ENCODE data around the gene NTS. TPM values are rescaled to one million over a fixed set of nuclear protein-coding genes. Genes with fewer than 3 reads are reported as not detected.
A peak's percentile ranks its signal among the peaks of the same experiment; 100 is the strongest.

NTS gene
- polyA plus RNA-seq, 4 donors = 0.81 to 180 (median 6.5) TPM

DNA sequence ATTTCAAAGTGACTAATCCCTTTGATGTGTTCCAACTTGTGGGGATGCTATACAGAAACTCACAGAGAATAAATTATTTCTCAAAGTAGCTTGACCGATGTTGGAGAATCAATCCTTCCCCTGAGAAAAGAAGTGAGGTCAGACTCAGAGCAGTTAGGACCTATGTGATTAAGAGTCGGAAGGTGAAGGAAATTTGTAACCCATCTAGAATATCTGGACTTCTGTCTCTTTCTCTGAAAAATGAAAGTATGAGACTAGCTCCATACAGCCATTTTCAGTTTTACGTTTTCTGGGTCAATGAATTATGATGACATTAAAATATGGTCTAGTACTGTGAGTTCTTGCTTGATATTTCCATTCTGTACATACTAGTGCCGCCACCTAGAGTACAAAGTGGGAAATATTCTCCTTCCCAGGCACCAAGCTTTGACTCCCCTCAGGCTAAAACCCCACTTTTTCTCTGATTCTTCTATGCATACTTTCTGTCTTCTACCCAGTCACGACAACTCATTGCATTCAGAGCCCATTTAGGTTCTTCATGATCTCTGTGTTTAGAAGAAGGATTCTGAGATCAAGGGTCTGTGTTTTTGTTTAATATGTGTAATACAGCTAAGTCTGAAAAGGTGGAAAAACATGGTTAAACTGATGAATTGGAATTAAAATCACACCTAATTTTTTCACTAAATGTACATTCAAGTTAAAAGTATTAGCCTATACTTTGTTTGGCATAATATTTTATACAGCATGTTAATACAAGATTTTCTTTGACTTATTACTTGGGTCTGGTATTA is 6.9 kb upstream of the NTS start:
- Histone ChIP-seq H3K27me3 (ENCODE audit: control insufficient read depth in 3 of 3, insufficient read depth in 3 of 3, low read length in 3 of 3) (no peaks in the 10 kb centered on the region), H3K9me3 (ENCODE audit: control insufficient read depth in 2 of 2, insufficient read depth in 1 of 2, low read depth in 1 of 2, low read length in 1 of 2) (no peaks in the 10 kb centered on the region), H3K4me3 (ENCODE audit: low read depth in 1 of 3, low read length in 3 of 3) (no peak overlapping the region), H3K27ac (ENCODE audit: low read depth in 1 of 3, low read length in 2 of 3) (no peak overlapping the region), H3K36me3 (ENCODE audit: control insufficient read depth in 3 of 3, insufficient read depth in 2 of 3, low read depth in 1 of 3, low read length in 3 of 3) (no peaks in the 10 kb centered on the region), H3K4me1 (ENCODE audit: control insufficient read depth in 3 of 3, insufficient read depth in 2 of 3, low read depth in 1 of 3, low read length in 2 of 3) (no peaks in the 10 kb centered on the region)
- FAIRE-seq (no peak), DNase-seq (peak; percentile 66 to 73)
- WGBS, 3 donors = 29 to 37% (median 35%) methylated on average over 5 of the region's 5 CpGs

DNA sequence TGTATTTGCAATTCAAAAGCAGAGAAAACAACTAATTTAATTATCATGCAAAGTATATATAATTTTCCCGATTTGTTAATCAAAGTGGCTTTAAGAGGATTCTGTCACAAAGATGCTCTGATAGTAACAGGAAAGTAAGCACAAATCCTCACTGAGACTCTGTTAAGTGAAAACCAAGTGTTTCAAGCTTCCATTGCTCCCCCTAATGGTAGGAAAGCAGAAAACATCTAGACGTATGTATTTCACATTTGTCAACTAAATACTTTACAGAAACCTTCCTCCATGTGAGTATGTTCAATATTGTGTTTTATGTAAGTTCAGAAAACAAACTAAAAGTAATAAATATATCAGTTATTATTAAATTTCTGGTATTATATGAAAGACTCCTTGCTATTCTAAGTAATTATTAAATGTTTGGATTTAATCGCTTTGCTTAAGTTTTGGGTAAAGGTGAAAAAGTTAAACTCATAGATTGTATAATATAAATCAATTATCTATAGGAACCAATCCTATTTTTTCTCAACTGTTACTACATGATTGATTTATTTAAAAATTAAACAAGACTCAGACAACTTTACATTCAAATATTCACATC is 1.5 kb upstream of the NTS start:
- peak; percentile 65 to 68 for DNase-seq
- WGBS, 3 donors = 32% methylated on average over 3 of the region's 3 CpGs

DNA sequence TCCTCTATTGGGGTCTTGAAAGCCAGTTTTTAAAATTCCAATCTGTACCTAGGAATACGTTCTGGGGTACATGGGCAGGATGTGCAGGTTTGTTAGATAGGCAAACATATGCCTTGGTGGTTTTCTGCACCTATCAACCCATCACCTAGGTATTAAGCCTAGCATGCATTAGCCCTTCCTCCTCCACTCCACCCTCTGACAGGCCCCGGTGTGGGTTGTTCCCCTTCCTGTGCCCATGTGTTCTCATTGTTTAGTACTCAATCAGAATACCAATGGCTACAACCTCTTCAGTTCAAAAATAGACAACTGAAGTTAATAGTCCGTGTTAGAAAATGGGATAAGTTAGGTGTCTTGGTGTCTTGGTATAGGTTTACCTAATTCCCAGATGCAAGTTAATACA is 3.4 kb downstream of the NTS start:
- FAIRE-seq = no peak
- no peaks in the 10 kb centered on the region for H3K36me3 ChIP-seq (ENCODE audit: control insufficient read depth in 3 of 3, insufficient read depth in 2 of 3, low read depth in 1 of 3, low read length in 3 of 3)
- no peaks in the 10 kb centered on the region for H3K4me1 ChIP-seq (ENCODE audit: control insufficient read depth in 3 of 3, insufficient read depth in 2 of 3, low read depth in 1 of 3, low read length in 2 of 3)
- H3K27me3 ChIP-seq (ENCODE audit: control insufficient read depth in 3 of 3, insufficient read depth in 3 of 3, low read length in 3 of 3) = peaks cover 0 to 3% (median 0%) of the 10 kb centered on the region in 3 donors
- no peaks in the 10 kb centered on the region for H3K9me3 ChIP-seq (ENCODE audit: control insufficient read depth in 2 of 2, insufficient read depth in 1 of 2, low read depth in 1 of 2, low read length in 1 of 2)
- no peak for DNase-seq
- no peak overlapping the region for H3K4me3 ChIP-seq (ENCODE audit: low read depth in 1 of 3, low read length in 3 of 3)
- WGBS, 3 donors = 64 to 76% (median 73%) methylated on average over 3 of the region's 3 CpGs
- no peak overlapping the region for H3K27ac ChIP-seq (ENCODE audit: low read depth in 1 of 3, low read length in 2 of 3)

More for the DNA sequence above, 1.5 kb upstream of the NTS start:
- Histone ChIP-seq H3K9me3 (ENCODE audit: control insufficient read depth in 2 of 2, insufficient read depth in 1 of 2, low read depth in 1 of 2, low read length in 1 of 2) (no peaks in the 10 kb centered on the region), H3K4me1 (ENCODE audit: control insufficient read depth in 3 of 3, insufficient read depth in 2 of 3, low read depth in 1 of 3, low read length in 2 of 3) (no peaks in the 10 kb centered on the region), H3K4me3 (ENCODE audit: low read depth in 1 of 3, low read length in 3 of 3) (no peak overlapping the region), H3K27ac (ENCODE audit: low read depth in 1 of 3, low read length in 2 of 3) (no peak overlapping the region), H3K27me3 (ENCODE audit: control insufficient read depth in 3 of 3, insufficient read depth in 3 of 3, low read length in 3 of 3) (peaks cover 0 to 3% (median 0%) of the 10 kb centered on the region in 3 donors), H3K36me3 (ENCODE audit: control insufficient read depth in 3 of 3, insufficient read depth in 2 of 3, low read depth in 1 of 3, low read length in 3 of 3) (no peaks in the 10 kb centered on the region)
- FAIRE-seq = peak; percentile 96

DNA sequence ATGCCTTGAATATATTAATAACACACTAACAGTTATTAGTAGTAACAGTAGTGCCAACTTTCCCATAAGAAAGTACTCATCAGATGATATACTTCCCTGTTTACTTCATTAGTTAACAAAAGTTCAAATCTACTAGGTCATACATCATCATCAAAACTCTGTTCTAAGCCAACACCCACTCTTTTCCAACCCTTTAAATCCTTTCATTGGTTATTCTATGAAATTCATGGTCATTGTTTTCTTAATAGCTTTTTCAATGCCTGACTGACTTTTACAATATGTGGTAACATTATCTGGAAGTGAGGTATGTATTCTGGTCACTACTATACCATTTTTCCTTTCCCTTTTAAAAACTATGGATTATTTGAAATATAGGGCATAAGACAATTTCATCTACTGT is 9.7 kb downstream of the NTS start:
- FAIRE-seq (no peak), DNase-seq (no peak)
- no peaks in the 10 kb centered on the region for H3K36me3 ChIP-seq (ENCODE audit: control insufficient read depth in 3 of 3, insufficient read depth in 2 of 3, low read depth in 1 of 3, low read length in 3 of 3)
- no peaks in the 10 kb centered on the region for H3K27me3 ChIP-seq (ENCODE audit: control insufficient read depth in 3 of 3, insufficient read depth in 3 of 3, low read length in 3 of 3)
- no peak overlapping the region for H3K4me3 ChIP-seq (ENCODE audit: low read depth in 1 of 3, low read length in 3 of 3)
- no peaks in the 10 kb centered on the region for H3K9me3 ChIP-seq (ENCODE audit: control insufficient read depth in 2 of 2, insufficient read depth in 1 of 2, low read depth in 1 of 2, low read length in 1 of 2)
- no peaks in the 10 kb centered on the region for H3K4me1 ChIP-seq (ENCODE audit: control insufficient read depth in 3 of 3, insufficient read depth in 2 of 3, low read depth in 1 of 3, low read length in 2 of 3)
- H3K27ac ChIP-seq (ENCODE audit: low read depth in 1 of 3, low read length in 2 of 3) = no peak overlapping the region

DNA sequence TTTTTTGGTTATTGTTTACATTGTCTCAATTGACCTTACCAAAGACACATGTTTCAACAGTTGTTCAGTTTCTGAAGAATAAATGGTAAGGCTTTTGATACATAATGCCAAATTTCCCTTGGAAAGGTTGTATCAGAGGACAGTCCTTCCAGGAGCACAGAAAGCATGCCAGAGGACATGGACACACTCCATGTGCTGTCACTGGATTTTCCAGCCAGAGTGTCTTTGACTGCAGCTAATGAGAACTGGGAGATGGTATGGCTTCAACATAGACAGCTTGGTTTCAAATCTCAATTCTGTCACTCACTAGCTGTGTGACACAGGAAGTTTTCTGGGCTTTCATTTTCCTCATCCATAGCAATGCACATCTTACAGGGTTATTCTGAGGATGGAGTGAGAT is 20.6 kb downstream of the NTS start:
- Histone ChIP-seq H3K4me3 (ENCODE audit: low read depth in 1 of 3, low read length in 3 of 3) (no peak overlapping the region), H3K27ac (ENCODE audit: low read depth in 1 of 3, low read length in 2 of 3) (no peak overlapping the region), H3K27me3 (ENCODE audit: control insufficient read depth in 3 of 3, insufficient read depth in 3 of 3, low read length in 3 of 3) (no peaks in the 10 kb centered on the region), H3K4me1 (ENCODE audit: control insufficient read depth in 3 of 3, insufficient read depth in 2 of 3, low read depth in 1 of 3, low read length in 2 of 3) (no peaks in the 10 kb centered on the region), H3K9me3 (ENCODE audit: control insufficient read depth in 2 of 2, insufficient read depth in 1 of 2, low read depth in 1 of 2, low read length in 1 of 2) (no peaks in the 10 kb centered on the region), H3K36me3 (ENCODE audit: control insufficient read depth in 3 of 3, insufficient read depth in 2 of 3, low read depth in 1 of 3, low read length in 3 of 3) (no peaks in the 10 kb centered on the region)
- DNase-seq = no peak
- no peak for FAIRE-seq

DNA sequence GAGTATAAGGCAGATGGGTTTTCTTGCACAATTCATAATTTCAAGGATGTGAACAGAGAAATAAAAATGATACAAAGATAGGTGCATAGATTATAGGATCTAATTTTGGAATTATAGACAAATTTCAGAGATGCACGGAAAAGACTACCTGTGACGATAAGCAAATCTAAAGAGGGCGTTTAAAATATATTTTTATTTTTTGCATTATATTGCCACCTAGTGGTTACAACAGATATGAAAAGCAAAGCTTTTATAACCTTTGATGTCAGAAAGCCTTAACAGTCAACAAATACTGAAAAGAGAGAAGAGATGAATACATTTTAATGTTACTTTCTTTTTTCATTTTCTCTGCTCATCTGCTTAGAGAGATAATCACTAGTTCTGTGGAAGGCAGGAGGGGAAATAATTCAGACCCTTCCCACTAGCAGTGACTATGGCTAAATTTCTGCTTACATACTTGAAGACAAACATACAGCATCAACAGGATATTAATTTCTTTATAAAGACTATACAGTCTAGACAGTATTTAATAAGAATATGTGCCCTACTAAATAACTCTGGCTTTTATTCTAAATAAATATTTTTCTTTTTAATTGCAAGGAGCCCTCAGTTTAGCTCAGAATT is 46.3 kb downstream of the NTS start:
- Histone ChIP-seq H3K9me3 (ENCODE audit: control insufficient read depth in 2 of 2, insufficient read depth in 1 of 2, low read depth in 1 of 2, low read length in 1 of 2) (no peaks in the 10 kb centered on the region), H3K27ac (ENCODE audit: low read depth in 1 of 3, low read length in 2 of 3) (no peak overlapping the region), H3K4me3 (ENCODE audit: low read depth in 1 of 3, low read length in 3 of 3) (no peak overlapping the region), H3K27me3 (ENCODE audit: control insufficient read depth in 3 of 3, insufficient read depth in 3 of 3, low read length in 3 of 3) (no peaks in the 10 kb centered on the region), H3K36me3 (ENCODE audit: control insufficient read depth in 3 of 3, insufficient read depth in 2 of 3, low read depth in 1 of 3, low read length in 3 of 3) (no peaks in the 10 kb centered on the region), H3K4me1 (ENCODE audit: control insufficient read depth in 3 of 3, insufficient read depth in 2 of 3, low read depth in 1 of 3, low read length in 2 of 3) (no peaks in the 10 kb centered on the region)
- DNase-seq = peak; percentile 46 to 53
- 1 to 2% (median 1%) methylated on average over 3 of the region's 3 CpGs for WGBS, 3 donors
- FAIRE-seq = no peak

DNA sequence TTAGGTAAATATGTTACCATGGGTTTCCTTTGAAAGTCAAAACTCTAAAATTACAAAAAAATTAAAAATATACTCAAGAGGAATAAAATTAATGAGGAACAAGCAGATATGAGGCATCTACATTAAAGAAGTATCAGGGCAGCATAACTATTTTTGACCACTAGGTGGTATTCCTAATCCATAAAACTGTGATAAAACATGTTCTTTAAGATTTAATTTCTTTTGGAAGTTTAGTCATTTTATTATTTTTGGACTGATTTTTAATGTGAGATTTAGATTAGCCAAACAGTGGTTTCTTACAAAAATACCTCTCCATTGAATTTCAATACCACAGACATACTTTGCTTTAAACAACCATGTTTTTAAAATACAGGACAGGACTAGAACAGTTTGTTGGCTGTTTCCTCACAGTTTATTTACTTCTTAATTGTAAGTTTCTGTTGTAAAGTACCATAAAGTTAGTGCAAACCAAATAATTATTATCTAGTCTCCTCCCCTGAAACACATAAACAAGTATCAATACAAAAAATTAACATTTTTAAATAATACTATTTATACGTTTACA is 49.8 kb downstream of the NTS start:
- 84 to 89% (median 88%) methylated on average over 1 of the region's 1 CpG for WGBS, 3 donors
- H3K27ac ChIP-seq (ENCODE audit: low read depth in 1 of 3, low read length in 2 of 3) = no peak overlapping the region
- H3K27me3 ChIP-seq (ENCODE audit: control insufficient read depth in 3 of 3, insufficient read depth in 3 of 3, low read length in 3 of 3) = no peaks in the 10 kb centered on the region
- H3K9me3 ChIP-seq (ENCODE audit: control insufficient read depth in 2 of 2, insufficient read depth in 1 of 2, low read depth in 1 of 2, low read length in 1 of 2) = no peaks in the 10 kb centered on the region
- no peaks in the 10 kb centered on the region for H3K36me3 ChIP-seq (ENCODE audit: control insufficient read depth in 3 of 3, insufficient read depth in 2 of 3, low read depth in 1 of 3, low read length in 3 of 3)
- H3K4me3 ChIP-seq (ENCODE audit: low read depth in 1 of 3, low read length in 3 of 3) = no peak overlapping the region
- DNase-seq (peak; percentile 9 to 19), FAIRE-seq (peak; percentile 49)
- no peaks in the 10 kb centered on the region for H3K4me1 ChIP-seq (ENCODE audit: control insufficient read depth in 3 of 3, insufficient read depth in 2 of 3, low read depth in 1 of 3, low read length in 2 of 3)

DNA sequence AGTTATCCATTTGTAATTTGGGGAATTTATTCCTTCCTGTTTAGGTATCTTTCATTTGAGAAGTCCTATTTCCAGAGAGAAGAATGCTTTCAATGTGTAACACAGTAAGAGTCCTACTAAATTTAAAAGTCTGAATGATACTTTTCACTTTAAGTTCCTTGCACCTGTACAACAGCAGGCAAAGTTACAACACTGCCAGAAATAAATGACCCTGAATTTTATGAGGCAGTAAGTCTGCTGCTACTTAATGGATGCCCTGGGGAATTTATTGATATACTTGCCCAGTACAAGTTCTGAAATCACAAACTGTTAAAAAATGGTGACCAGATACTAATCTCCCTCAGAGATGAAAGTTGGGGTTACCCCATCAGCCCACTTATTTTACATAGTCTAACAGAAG is 53.1 kb downstream of the NTS start:
- Histone ChIP-seq H3K4me3 (ENCODE audit: low read depth in 1 of 3, low read length in 3 of 3) (no peak overlapping the region), H3K36me3 (ENCODE audit: control insufficient read depth in 3 of 3, insufficient read depth in 2 of 3, low read depth in 1 of 3, low read length in 3 of 3) (no peaks in the 10 kb centered on the region), H3K4me1 (ENCODE audit: control insufficient read depth in 3 of 3, insufficient read depth in 2 of 3, low read depth in 1 of 3, low read length in 2 of 3) (no peaks in the 10 kb centered on the region), H3K27me3 (ENCODE audit: control insufficient read depth in 3 of 3, insufficient read depth in 3 of 3, low read length in 3 of 3) (no peaks in the 10 kb centered on the region), H3K9me3 (ENCODE audit: control insufficient read depth in 2 of 2, insufficient read depth in 1 of 2, low read depth in 1 of 2, low read length in 1 of 2) (no peaks in the 10 kb centered on the region), H3K27ac (ENCODE audit: low read depth in 1 of 3, low read length in 2 of 3) (no peak overlapping the region)
- DNase-seq (no peak), FAIRE-seq (no peak)

All from small intestine (tissue), 7 donors.